Smooth muscle cell of the brain vasculature (primary cell): ENCODE measurements around the gene PMIS2.

Experiments used
- DNase-seq: peaks from one replicate; pipeline ENCODE4 v3.0.0-alpha.2; 2012; ENCODE audit warnings: low read depth, low spot score

Gene PMIS2

GRCh38 chr19:35628565-35629331, 42.8 kb downstream of the PMIS2 start, which contains the start of gene RBM42:
TSS of gene RBM42 (plus strand) at chr19:35629036. CDS start at chr19:35629154, 118 bp downstream.
- DNase-seq: peak; percentile 97

- no peak for DNase-seq
Measured at GRCh38 chr19:35629332-35629633, 43.3 kb downstream of the PMIS2 start.

- no peak for DNase-seq
Measured at GRCh38 chr19:35633727-35634440, 47.9 kb downstream of the PMIS2 start.

- DNase-seq: no peak
Measured at GRCh38 chr19:35636651-35637050, 50.7 kb downstream of the PMIS2 start.
